ENCODE measurements around the gene IPCEF1. TPM values are rescaled to one million over a fixed set of nuclear protein-coding genes. Genes with fewer than 3 reads are reported as not detected.

Gene IPCEF1
- total and polyA plus RNA-seq, 2 experiments from 2014 or later: 0.15 TPM; not detected in 1

DNA sequence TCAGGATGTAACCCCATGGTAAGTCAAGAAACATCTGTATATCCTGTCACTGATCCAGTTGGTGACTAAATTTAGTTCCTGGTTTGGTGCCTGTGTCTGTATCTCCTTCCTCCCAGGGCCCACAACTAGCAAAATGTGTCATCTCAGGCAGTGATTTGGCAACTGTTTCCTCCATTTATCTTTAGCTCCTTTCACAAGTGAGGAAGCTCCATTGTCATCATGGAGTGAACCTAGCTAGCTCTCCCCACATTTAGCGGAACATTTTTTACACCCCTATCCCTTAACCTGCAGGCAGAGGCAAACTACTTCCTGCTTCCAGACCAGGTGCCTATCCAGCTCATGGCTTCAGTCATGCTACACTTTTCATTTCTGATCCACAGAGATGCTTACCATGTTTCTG lies 99.5 kb downstream of the IPCEF1 start:
- no peaks in the 10 kb centered on the region for H3K9me3 ChIP-seq (ENCODE audit: low read depth)
- TF ChIP-seq, protein P1, sequence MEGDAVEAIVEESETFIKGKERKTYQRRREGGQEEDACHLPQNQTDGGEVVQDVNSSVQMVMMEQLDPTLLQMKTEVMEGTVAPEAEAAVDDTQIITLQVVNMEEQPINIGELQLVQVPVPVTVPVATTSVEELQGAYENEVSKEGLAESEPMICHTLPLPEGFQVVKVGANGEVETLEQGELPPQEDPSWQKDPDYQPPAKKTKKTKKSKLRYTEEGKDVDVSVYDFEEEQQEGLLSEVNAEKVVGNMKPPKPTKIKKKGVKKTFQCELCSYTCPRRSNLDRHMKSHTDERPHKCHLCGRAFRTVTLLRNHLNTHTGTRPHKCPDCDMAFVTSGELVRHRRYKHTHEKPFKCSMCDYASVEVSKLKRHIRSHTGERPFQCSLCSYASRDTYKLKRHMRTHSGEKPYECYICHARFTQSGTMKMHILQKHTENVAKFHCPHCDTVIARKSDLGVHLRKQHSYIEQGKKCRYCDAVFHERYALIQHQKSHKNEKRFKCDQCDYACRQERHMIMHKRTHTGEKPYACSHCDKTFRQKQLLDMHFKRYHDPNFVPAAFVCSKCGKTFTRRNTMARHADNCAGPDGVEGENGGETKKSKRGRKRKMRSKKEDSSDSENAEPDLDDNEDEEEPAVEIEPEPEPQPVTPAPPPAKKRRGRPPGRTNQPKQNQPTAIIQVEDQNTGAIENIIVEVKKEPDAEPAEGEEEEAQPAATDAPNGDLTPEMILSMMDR (IDR thresholded peaks at IDR 0.05; ENCODE audit: low read depth, low read length): no peak
- no peaks in the 10 kb centered on the region for H3K4me1 ChIP-seq (ENCODE audit: low read depth)
- no peaks in the 10 kb centered on the region for H3K36me3 ChIP-seq
- DNase-seq (ENCODE audit: low read depth in 1 of 2, low spot score in 1 of 2): no peak
- no peak overlapping the region for H3K27ac ChIP-seq
- no peaks in the 10 kb centered on the region for H3K27me3 ChIP-seq
- H3K4me3 ChIP-seq: no peak overlapping the region

DNA sequence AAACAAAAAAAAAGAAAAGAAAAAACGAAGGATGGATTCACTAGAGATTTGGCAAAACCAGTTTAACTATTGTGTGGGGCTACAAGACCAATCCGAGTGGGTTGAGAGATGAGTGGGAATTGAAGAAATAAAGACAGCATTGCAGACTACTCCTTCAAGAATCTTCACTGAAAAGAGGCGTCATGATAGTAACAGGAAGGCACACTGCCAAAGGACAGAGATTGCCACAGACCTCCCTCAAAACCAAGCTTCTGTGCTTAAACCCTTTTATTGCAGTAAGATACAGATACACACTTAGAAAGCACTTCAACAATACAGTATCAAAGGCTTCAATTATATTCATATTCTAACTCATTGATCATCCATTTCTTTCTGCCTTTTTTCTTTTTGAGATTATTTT lies 103.9 kb downstream of the IPCEF1 start:
- H3K4me1 ChIP-seq (ENCODE audit: low read depth): no peaks in the 10 kb centered on the region
- H3K4me3 ChIP-seq: no peak overlapping the region
- peak in 1 of 2 donors; percentile 49 for DNase-seq (ENCODE audit: low read depth in 1 of 2, low spot score in 1 of 2)
- no peaks in the 10 kb centered on the region for H3K36me3 ChIP-seq
- H3K27me3 ChIP-seq: no peaks in the 10 kb centered on the region
- TF ChIP-seq, protein P1 (IDR thresholded peaks at IDR 0.05; ENCODE audit: low read depth, low read length): no peak
- no peak overlapping the region for H3K27ac ChIP-seq
- H3K9me3 ChIP-seq (ENCODE audit: low read depth): no peaks in the 10 kb centered on the region

DNA sequence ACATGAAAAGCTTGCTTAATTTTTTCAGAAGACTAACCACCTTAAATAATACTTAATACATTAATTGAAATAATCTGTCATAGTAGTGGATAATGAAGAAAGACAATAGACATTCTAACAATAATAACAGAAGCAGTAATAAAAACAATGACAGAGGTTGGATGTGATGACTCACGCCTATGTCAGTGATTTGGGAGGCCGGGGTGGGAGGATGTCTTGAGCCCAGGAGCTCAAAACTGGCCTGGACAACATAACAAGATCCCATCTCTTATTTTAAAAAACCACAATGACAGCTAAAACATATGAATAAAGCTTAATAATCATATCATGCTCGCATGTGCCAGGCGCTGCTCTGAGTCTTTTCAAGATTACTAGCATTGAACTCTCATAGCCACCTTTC lies 105.5 kb downstream of the IPCEF1 start:
- Histone ChIP-seq H3K4me1 (ENCODE audit: low read depth) (no peaks in the 10 kb centered on the region), H3K27ac (no peak overlapping the region), H3K36me3 (no peaks in the 10 kb centered on the region), H3K9me3 (ENCODE audit: low read depth) (no peaks in the 10 kb centered on the region), H3K27me3 (no peaks in the 10 kb centered on the region), H3K4me3 (no peak overlapping the region)
- TF ChIP-seq, protein P1 (IDR thresholded peaks at IDR 0.05; ENCODE audit: low read depth, low read length): no peak
- DNase-seq (ENCODE audit: low read depth in 1 of 2, low spot score in 1 of 2): no peak

DNA sequence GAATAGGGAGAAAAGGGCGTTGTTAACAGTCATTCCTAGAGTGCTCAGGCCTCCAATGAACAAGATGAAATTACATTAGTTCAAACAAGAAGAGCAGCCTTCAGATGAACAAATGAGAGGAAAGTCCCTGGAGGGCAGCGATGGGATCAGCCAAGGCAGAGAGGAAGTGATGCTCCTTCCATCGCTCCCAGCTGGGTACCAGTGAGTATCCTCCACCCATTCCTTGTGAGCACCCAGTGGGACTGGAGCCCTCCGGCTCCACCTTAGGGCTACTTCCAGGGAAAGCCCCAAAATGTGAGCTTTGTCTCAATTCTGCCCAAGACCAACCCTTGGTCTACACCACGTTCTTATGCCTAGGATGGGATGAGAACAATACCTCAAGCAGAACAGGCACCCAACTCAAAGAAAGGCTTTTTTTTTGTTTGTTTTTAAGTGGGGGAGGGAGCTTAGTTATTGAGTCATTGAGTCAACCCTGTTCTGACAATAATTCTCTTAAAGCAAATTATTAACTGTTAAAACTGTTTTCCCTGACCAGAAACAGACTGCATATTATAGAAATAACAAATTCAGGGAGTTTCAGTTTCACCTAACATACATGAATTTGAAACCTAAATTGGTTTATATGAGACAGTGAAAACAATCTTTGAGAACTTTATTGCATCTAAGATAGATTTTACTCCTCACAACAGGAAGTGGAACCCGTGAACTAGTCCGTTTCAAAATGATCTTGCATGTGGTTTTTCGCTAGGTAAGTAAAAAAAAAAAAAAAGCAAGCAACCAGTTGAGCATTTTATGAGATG lies 106.9 kb downstream of the IPCEF1 start:
- H3K9me3 ChIP-seq (ENCODE audit: low read depth): no peaks in the 10 kb centered on the region
- H3K27me3 ChIP-seq: no peaks in the 10 kb centered on the region
- H3K27ac ChIP-seq: no peak overlapping the region
- H3K4me3 ChIP-seq: no peak overlapping the region
- peaks cover 1% of the 10 kb centered on the region for H3K4me1 ChIP-seq (ENCODE audit: low read depth)
- DNase-seq (ENCODE audit: low read depth in 1 of 2, low spot score in 1 of 2): no peak
- TF ChIP-seq, protein P1 (IDR thresholded peaks at IDR 0.05; ENCODE audit: low read depth, low read length): no peak
- no peaks in the 10 kb centered on the region for H3K36me3 ChIP-seq

DNA sequence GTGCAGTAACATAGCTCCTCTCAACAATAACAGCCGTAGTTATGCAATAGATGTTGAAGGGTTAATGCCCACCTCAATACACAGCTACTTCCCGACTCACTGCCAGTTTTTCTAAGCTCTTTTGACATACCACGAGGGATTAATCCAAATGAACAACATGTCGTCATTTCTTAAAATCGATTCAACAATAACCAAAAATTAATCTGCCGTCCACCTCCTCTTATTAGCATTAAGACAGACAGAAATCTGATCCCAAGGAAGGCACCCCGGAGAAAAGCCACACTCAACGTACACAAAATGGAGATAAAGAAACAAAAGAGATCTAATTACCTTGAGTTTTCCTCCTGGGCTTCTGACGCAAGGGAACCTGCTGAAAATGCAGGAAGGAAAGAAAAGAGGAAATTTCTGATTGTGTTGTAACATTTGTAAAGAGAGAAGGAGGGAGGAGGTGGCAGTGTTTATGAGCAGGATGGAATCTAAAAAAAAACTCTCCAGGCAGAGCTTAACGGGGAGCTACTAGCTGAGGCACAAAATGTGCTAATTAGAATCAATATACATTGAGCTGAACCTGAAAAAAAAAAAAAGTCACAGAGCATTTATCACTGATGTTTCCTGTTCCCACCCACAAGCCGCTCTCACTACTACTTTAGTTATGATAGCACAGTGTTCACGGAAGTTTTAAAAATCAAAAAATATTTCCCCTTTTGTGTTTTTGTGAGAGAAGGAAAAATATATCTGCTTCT lies 109.3 kb downstream of the IPCEF1 start:
- Histone ChIP-seq H3K27ac (no peak overlapping the region), H3K27me3 (no peaks in the 10 kb centered on the region), H3K9me3 (ENCODE audit: low read depth) (no peaks in the 10 kb centered on the region), H3K4me1 (ENCODE audit: low read depth) (peaks cover 3% of the 10 kb centered on the region), H3K4me3 (no peak overlapping the region), H3K36me3 (no peaks in the 10 kb centered on the region)
- peak in 1 of 2 donors; percentile 4 for DNase-seq (ENCODE audit: low read depth in 1 of 2, low spot score in 1 of 2)
- TF ChIP-seq, protein P1 (IDR thresholded peaks at IDR 0.05; ENCODE audit: low read depth, low read length): no peak
